Measurements from ENCODE around the gene PLAU.

Gene PLAU

GRCh38 chr10:73868655-73869195, 42.2 kb upstream of the PLAU start:
- peaks cover 71% of the 10 kb centered on the region for H3K36me3 ChIP-seq (ENCODE audit: control insufficient read depth, insufficient read depth, low read length)
- H3K4me1 ChIP-seq (ENCODE audit: control insufficient read depth, insufficient read depth, low read length), result 0 out of 2 replicates have a peak, but pooled peaks cover 4% of the 10 kb centered on the region
- H3K4me3 ChIP-seq (ENCODE audit: low read depth, low read length), result no peak overlapping the region
- no peaks in the 10 kb centered on the region for H3K9me3 ChIP-seq (ENCODE audit: control insufficient read depth, insufficient read depth, low read length)
- H3K27me3 ChIP-seq (ENCODE audit: control insufficient read depth, insufficient read depth, low read length), result no peaks in the 10 kb centered on the region
- no peak overlapping the region for H3K27ac ChIP-seq (ENCODE audit: low read depth, low read length)
- H3K9ac ChIP-seq (ENCODE audit: low read depth, low read length), result no peak overlapping the region

DNA sequence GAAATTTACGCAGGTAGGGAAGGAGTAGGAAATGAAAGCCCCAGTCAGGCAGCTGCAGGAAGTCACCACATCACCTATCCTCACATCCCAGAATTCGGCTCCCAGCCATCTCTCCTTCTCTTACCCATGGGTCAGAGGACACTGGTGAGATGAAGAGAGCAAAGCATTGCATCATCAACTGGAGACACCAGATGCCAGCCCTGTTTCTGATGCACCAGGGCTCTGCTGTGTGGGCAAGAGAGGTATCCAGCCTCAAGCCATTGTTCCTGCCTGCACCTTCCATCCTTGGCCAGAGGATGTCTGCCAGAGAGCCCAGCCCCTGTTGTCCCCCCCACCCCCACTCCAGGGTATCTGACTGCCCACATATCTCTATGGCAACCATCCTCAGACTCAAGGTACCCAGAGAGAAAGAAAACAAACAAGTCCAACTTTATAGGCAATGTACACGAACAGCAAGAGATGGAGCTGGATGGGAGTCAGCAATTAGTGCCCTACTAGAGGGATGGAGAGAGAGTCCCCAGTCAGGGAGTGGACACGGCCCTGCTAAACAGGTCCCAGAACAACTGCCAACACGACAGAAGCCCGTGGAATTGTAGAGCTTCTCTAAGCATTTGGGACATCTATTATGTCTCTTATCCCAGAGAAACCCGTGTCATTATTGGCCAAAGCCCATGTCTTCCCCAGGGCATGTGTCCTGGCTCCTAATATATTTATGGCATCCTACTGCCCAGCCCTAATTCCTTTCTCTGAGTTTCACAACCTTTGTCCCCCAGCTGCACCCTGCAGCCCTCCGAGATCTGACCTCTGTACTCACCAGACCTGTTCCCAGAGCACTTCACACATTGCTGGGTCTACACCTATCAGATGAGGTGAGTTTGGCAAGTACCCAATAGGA, 39.4 kb upstream of the PLAU start:
- Histone ChIP-seq H3K27ac (ENCODE audit: low read depth, low read length) (no peak overlapping the region), H3K9ac (ENCODE audit: low read depth, low read length) (no peak overlapping the region), H3K9me3 (ENCODE audit: control insufficient read depth, insufficient read depth, low read length) (no peaks in the 10 kb centered on the region), H3K36me3 (ENCODE audit: control insufficient read depth, insufficient read depth, low read length) (peaks cover 52% of the 10 kb centered on the region), H3K4me1 (ENCODE audit: control insufficient read depth, insufficient read depth, low read length) (0 out of 2 replicates have a peak, but pooled peaks cover 7% of the 10 kb centered on the region), H3K27me3 (ENCODE audit: control insufficient read depth, insufficient read depth, low read length) (no peaks in the 10 kb centered on the region; the same call in 1 of the 2 replicates), H3K4me3 (ENCODE audit: low read depth, low read length) (no peak overlapping the region)

DNA sequence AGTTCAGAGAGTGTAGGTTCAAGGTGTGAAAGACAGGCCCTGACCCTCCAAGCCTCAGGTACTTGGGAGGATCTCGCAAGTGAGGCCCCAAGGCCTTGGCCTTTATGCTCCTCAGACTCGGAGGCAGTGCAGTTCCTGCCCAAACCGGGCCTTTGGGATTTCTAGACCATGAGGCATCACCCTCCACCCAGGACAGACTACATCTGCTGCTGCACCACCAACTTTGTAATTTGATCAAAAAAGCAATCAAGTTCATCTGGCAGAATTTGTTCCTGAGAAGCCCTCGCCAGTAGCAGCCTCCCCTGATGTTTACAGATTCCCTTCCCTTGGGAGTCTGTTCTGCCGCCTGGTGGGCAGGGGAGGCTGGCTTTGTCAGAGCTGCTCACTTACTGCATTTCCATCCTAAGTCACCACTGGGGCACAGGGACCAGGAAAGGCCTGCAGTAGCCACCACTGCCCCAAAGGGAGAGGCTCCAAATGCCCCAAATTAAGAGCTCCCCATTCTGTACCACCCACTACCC, 38.7 kb upstream of the PLAU start:
- no peaks in the 10 kb centered on the region; the same call in 1 of the 2 replicates for H3K27me3 ChIP-seq (ENCODE audit: control insufficient read depth, insufficient read depth, low read length)
- H3K4me3 ChIP-seq (ENCODE audit: low read depth, low read length), result no peak overlapping the region
- peaks cover 50% of the 10 kb centered on the region for H3K36me3 ChIP-seq (ENCODE audit: control insufficient read depth, insufficient read depth, low read length)
- 0 out of 2 replicates have a peak, but pooled peaks cover 7% of the 10 kb centered on the region for H3K4me1 ChIP-seq (ENCODE audit: control insufficient read depth, insufficient read depth, low read length)
- no peak overlapping the region for H3K27ac ChIP-seq (ENCODE audit: low read depth, low read length)
- H3K9ac ChIP-seq (ENCODE audit: low read depth, low read length), result no peak overlapping the region
- no peaks in the 10 kb centered on the region for H3K9me3 ChIP-seq (ENCODE audit: control insufficient read depth, insufficient read depth, low read length)

DNA sequence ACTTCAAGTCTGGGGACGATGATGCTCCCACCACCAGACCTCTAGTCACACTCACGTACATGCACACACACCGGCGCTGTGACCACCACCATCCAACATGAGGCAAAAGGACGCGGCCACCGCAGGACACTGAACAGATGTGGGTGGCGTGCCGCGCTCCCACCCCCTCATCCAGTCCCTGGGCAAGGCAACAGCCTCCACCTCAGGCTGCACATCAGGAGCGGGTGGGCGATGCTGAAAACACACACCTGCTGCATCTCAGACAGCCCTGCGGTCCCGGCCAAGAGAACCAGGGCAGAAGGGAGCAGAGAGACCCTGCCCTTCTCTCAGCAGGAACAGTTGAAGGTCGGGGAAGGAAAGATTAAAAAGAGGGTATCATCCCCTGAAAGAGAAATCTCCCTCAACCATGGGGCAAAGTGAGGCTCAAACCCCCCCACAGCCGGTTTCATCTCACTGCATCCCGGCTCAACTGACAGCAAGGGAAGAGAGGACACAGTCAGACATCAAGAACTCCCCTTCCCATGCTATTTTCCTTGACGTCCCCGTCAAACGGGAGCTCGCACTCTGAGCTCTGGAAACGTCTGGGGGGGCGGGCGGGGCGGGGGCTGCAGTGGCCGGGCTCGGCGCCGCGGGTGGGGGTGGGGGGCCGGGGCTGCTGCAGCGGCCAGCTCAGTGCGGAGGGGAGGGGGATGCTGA, 37.6 kb upstream of the PLAU start:
- Histone ChIP-seq H3K9ac (ENCODE audit: low read depth, low read length) (no peak overlapping the region), H3K4me3 (ENCODE audit: low read depth, low read length) (peak overlapping the region; percentile 63), H3K36me3 (ENCODE audit: control insufficient read depth, insufficient read depth, low read length) (peaks cover 44% of the 10 kb centered on the region), H3K27ac (ENCODE audit: low read depth, low read length) (no peak overlapping the region), H3K4me1 (ENCODE audit: control insufficient read depth, insufficient read depth, low read length) (0 out of 2 replicates have a peak, but pooled peaks cover 7% of the 10 kb centered on the region), H3K27me3 (ENCODE audit: control insufficient read depth, insufficient read depth, low read length) (no peaks in the 10 kb centered on the region; the same call in 1 of the 2 replicates), H3K9me3 (ENCODE audit: control insufficient read depth, insufficient read depth, low read length) (no peaks in the 10 kb centered on the region)

- Histone ChIP-seq H3K9ac (ENCODE audit: low read depth, low read length) (no peak overlapping the region), H3K36me3 (ENCODE audit: control insufficient read depth, insufficient read depth, low read length) (peaks cover 39% of the 10 kb centered on the region), H3K9me3 (ENCODE audit: control insufficient read depth, insufficient read depth, low read length) (no peaks in the 10 kb centered on the region), H3K27ac (ENCODE audit: low read depth, low read length) (no peak overlapping the region), H3K4me3 (ENCODE audit: low read depth, low read length) (peak overlapping the region; percentile 84; the same call in 1 of the 2 replicates), H3K27me3 (ENCODE audit: control insufficient read depth, insufficient read depth, low read length) (no peaks in the 10 kb centered on the region; the same call in 1 of the 2 replicates), H3K4me1 (ENCODE audit: control insufficient read depth, insufficient read depth, low read length) (0 out of 2 replicates have a peak, but pooled peaks cover 7% of the 10 kb centered on the region)
Observed at GRCh38 chr10:73873838-73874215, 37.1 kb upstream of the PLAU start.

- H3K27ac ChIP-seq (ENCODE audit: low read depth, low read length), result no peak within 1 kb of the TSS
- no peaks in the 10 kb centered on the region for H3K9me3 ChIP-seq (ENCODE audit: control insufficient read depth, insufficient read depth, low read length)
- H3K36me3 ChIP-seq (ENCODE audit: control insufficient read depth, insufficient read depth, low read length), result peaks cover 32% of the 10 kb centered on the region
- H3K4me3 ChIP-seq (ENCODE audit: low read depth, low read length), result peak within 1 kb of the TSS; percentile 84
- peak within 1 kb of the TSS; percentile 53; the same call in 1 of the 2 replicates for H3K9ac ChIP-seq (ENCODE audit: low read depth, low read length)
- 0 out of 2 replicates have a peak, but pooled peaks cover 7% of the 10 kb centered on the region for H3K4me1 ChIP-seq (ENCODE audit: control insufficient read depth, insufficient read depth, low read length)
- no peaks in the 10 kb centered on the region; the same call in 1 of the 2 replicates for H3K27me3 ChIP-seq (ENCODE audit: control insufficient read depth, insufficient read depth, low read length)
Observed at GRCh38 chr10:73874267-73875138, 36.4 kb upstream of the PLAU start, which contains the start of gene CAMK2G. Gene CAMK2G (minus strand): TSS chr10:73874555. CDS start chr10:73874461, 94 bp downstream.

- H3K36me3 ChIP-seq (ENCODE audit: control insufficient read depth, insufficient read depth, low read length), result peaks cover 26% of the 10 kb centered on the region
- peaks cover 11% of the 10 kb centered on the region for H3K4me1 ChIP-seq (ENCODE audit: control insufficient read depth, insufficient read depth, low read length)
- peak overlapping the region; percentile 72 for H3K4me3 ChIP-seq (ENCODE audit: low read depth, low read length)
- no peaks in the 10 kb centered on the region for H3K9me3 ChIP-seq (ENCODE audit: control insufficient read depth, insufficient read depth, low read length)
- no peak overlapping the region for H3K27ac ChIP-seq (ENCODE audit: low read depth, low read length)
- H3K9ac ChIP-seq (ENCODE audit: low read depth, low read length), result no peak overlapping the region
- no peaks in the 10 kb centered on the region; the same call in 1 of the 2 replicates for H3K27me3 ChIP-seq (ENCODE audit: control insufficient read depth, insufficient read depth, low read length)
Observed at GRCh38 chr10:73875139-73875475, 35.8 kb upstream of the PLAU start.

DNA sequence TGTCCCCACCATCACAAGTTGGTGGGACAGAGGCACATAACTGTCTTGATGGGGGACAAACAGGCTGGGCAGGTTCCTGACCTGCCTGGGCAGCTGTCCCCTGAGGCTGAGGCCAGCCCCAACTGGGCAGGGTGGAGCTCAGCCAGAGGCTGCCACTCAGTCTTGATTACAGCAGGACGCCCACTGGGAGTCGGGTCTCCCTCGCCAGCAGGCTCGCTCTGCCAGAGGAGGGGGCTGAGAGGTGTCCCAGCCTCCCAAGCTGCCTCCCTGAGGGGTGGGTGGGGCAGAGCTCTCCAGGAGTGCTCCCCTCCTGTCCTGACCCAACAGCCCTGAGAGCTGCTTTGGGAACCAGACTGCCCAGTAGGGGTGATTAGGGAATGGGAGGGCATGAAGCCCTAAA, 34.8 kb upstream of the PLAU start:
- H3K36me3 ChIP-seq (ENCODE audit: control insufficient read depth, insufficient read depth, low read length), result peaks cover 15% of the 10 kb centered on the region
- H3K4me3 ChIP-seq (ENCODE audit: low read depth, low read length), result no peak overlapping the region
- H3K9me3 ChIP-seq (ENCODE audit: control insufficient read depth, insufficient read depth, low read length), result no peaks in the 10 kb centered on the region
- peaks cover 11% of the 10 kb centered on the region for H3K4me1 ChIP-seq (ENCODE audit: control insufficient read depth, insufficient read depth, low read length)
- no peak overlapping the region for H3K27ac ChIP-seq (ENCODE audit: low read depth, low read length)
- no peak overlapping the region for H3K9ac ChIP-seq (ENCODE audit: low read depth, low read length)
- H3K27me3 ChIP-seq (ENCODE audit: control insufficient read depth, insufficient read depth, low read length), result no peaks in the 10 kb centered on the region; the same call in 1 of the 2 replicates

DNA sequence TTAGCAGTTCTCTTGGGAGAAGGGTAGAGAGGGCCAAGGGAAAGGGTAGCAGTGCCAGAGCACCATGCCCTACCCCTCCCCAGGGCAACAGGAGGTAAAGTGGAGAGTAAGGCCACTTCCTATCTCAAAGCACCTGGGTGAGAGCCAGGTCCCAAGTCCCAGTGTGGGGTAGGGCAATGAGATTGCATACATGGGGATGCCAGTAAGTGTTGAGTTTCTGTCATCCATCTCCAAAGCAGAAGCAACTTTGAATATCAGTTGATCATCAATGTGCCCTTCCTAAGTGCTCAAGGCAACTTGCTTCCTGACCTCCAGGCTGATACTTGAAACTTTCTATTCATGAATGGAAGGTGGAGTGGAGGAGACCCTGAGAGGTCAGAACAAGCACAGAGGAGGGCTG, 34.4 kb upstream of the PLAU start:
- Histone ChIP-seq H3K9ac (ENCODE audit: low read depth, low read length) (no peak overlapping the region), H3K36me3 (ENCODE audit: control insufficient read depth, insufficient read depth, low read length) (peaks cover 11% of the 10 kb centered on the region), H3K4me1 (ENCODE audit: control insufficient read depth, insufficient read depth, low read length) (peaks cover 11% of the 10 kb centered on the region), H3K27me3 (ENCODE audit: control insufficient read depth, insufficient read depth, low read length) (no peaks in the 10 kb centered on the region; the same call in 1 of the 2 replicates), H3K4me3 (ENCODE audit: low read depth, low read length) (no peak overlapping the region), H3K9me3 (ENCODE audit: control insufficient read depth, insufficient read depth, low read length) (no peaks in the 10 kb centered on the region), H3K27ac (ENCODE audit: low read depth, low read length) (no peak overlapping the region)

- H3K36me3 ChIP-seq (ENCODE audit: control insufficient read depth, insufficient read depth, low read length), result peaks cover 7% of the 10 kb centered on the region
- H3K9ac ChIP-seq (ENCODE audit: low read depth, low read length), result no peak overlapping the region
- no peaks in the 10 kb centered on the region; the same call in 1 of the 2 replicates for H3K27me3 ChIP-seq (ENCODE audit: control insufficient read depth, insufficient read depth, low read length)
- no peak overlapping the region for H3K27ac ChIP-seq (ENCODE audit: low read depth, low read length)
- H3K4me3 ChIP-seq (ENCODE audit: low read depth, low read length), result no peak overlapping the region
- H3K4me1 ChIP-seq (ENCODE audit: control insufficient read depth, insufficient read depth, low read length), result peaks cover 11% of the 10 kb centered on the region
- H3K9me3 ChIP-seq (ENCODE audit: control insufficient read depth, insufficient read depth, low read length), result no peaks in the 10 kb centered on the region
Observed at GRCh38 chr10:73876971-73877370, 34.0 kb upstream of the PLAU start.
